Right forelimb (tissue), 1 donor: ENCODE data around the gene MAPRE2.
"Not testable (repeated sequence)": the region's sequence is repeated elsewhere in the genome, so short reads cannot be mapped to it uniquely, and the experiment has no call there.

Experiments
- DNase-seq: peaks from one replicate; pipeline ENCODE4 v3.0.0-alpha.2; 2018

Gene MAPRE2

GRCh38 chr18:35095983-35096676 is 54.9 kb downstream of the MAPRE2 start:
- DNase-seq: no peak

- no peak for DNase-seq
Measured at GRCh38 chr18:35096677-35097011, 55.4 kb downstream of the MAPRE2 start.

- no peak for DNase-seq
Measured at GRCh38 chr18:35097195-35097594, 56.0 kb downstream of the MAPRE2 start.

GRCh38 chr18:35097763-35098162 is 56.5 kb downstream of the MAPRE2 start:
- no peak for DNase-seq

GRCh38 chr18:35099911-35100310 is 58.7 kb downstream of the MAPRE2 start:
- DNase-seq: no peak

GRCh38 chr18:35104391-35105051 is 63.3 kb downstream of the MAPRE2 start:
- no peak for DNase-seq

GRCh38 chr18:35106013-35106844 is 65.0 kb downstream of the MAPRE2 start:
- no peak for DNase-seq

GRCh38 chr18:35106845-35107148 is 65.6 kb downstream of the MAPRE2 start:
- DNase-seq: no peak

GRCh38 chr18:35107216-35107615 is 66.0 kb downstream of the MAPRE2 start:
- DNase-seq: no peak

- DNase-seq: not testable (repeated sequence)
Measured at GRCh38 chr18:35108088-35108487, 66.9 kb downstream of the MAPRE2 start.

- no peak for DNase-seq
Measured at GRCh38 chr18:35110059-35110458, 68.8 kb downstream of the MAPRE2 start.

- no peak for DNase-seq
Measured at GRCh38 chr18:35110554-35111485, 69.6 kb downstream of the MAPRE2 start.

GRCh38 chr18:35112696-35113095 is 71.5 kb downstream of the MAPRE2 start:
- no peak for DNase-seq

GRCh38 chr18:35114305-35114704 is 73.1 kb downstream of the MAPRE2 start:
- no peak for DNase-seq

- no peak for DNase-seq
Measured at GRCh38 chr18:35116784-35117318, 75.6 kb downstream of the MAPRE2 start.

- no peak for DNase-seq
Measured at GRCh38 chr18:35117372-35117771, 76.2 kb downstream of the MAPRE2 start.

- DNase-seq: no peak
Measured at GRCh38 chr18:35117951-35118411, 76.8 kb downstream of the MAPRE2 start.

- DNase-seq: no peak
Measured at GRCh38 chr18:35118641-35119040, 77.4 kb downstream of the MAPRE2 start.

GRCh38 chr18:35121038-35121437 is 79.8 kb downstream of the MAPRE2 start:
- DNase-seq: no peak

- DNase-seq: no peak
Measured at GRCh38 chr18:35121531-35121930, 80.3 kb downstream of the MAPRE2 start.

GRCh38 chr18:35122586-35123224 is 81.5 kb downstream of the MAPRE2 start:
- DNase-seq: no peak

GRCh38 chr18:35123811-35124210 is 82.6 kb downstream of the MAPRE2 start:
- no peak for DNase-seq
